A673 (cell line): ENCODE results near the gene FLRT2.

Source experiments
- CTCF ChIP-seq: fragments of 300-800, 200-600 bp; sonication (generic); conservative IDR thresholded peaks from 2 replicates; pipeline ENCODE4 v1.5.1; 2017; ENCODE audit warnings: low read depth, mild to moderate bottlenecking, antibody characterized with exemption, low read length, moderate library complexity, mixed read lengths
- EZH2 ChIP-seq: fragments of 200-600 bp; sonication (generic); IDR thresholded peaks from 2 replicates; pipeline ENCODE4 v1.6.1; 2017; ENCODE audit warnings: borderline replicate concordance, low read depth, mild to moderate bottlenecking, mixed read lengths, antibody characterized with exemption, low read length; ENCODE audit not compliant: poor library complexity, severe bottlenecking

- no peak for TF ChIP-seq CTCF
- TF ChIP-seq EZH2: no peak
Observed at GRCh38 chr14:85601246-85601645, 71.3 kb downstream of the FLRT2 start.
